ENCODE data around the gene TLK2.

GRCh38 chr17:62578757-62579487 lies 100.3 kb downstream of the TLK2 start:
- TF ChIP-seq REST (IDR thresholded peaks at IDR 0.05; ENCODE audit: insufficient read depth in 1 of 2, low read depth in 2 of 2, low read length in 2 of 2) (no peak), TAF1 (IDR thresholded peaks at IDR 0.05; ENCODE audit: borderline replicate concordance, insufficient read depth, low read length) (no peak), SIN3A (IDR thresholded peaks at IDR 0.05; ENCODE audit: borderline replicate concordance, insufficient read depth, low read length) (no peak), FOXP2 (optimal IDR thresholded peaks at IDR 0.05; ENCODE audit: borderline replicate concordance, extremely low read depth, extremely low read length, insufficient read depth) (no peak), POLR2AphosphoS5 (IDR thresholded peaks at IDR 0.05; ENCODE audit: low read depth, low read length) (no peak)

Measured in PFSK-1 (cell line).